ENCODE results near the gene ZNF18. TPM values are rescaled to one million over a fixed set of nuclear protein-coding genes. Genes with fewer than 3 reads are reported as not detected.
"Not testable (repeated sequence)": the region's sequence is repeated elsewhere in the genome, so short reads cannot be mapped to it uniquely, and the experiment has no call there.

ZNF18 gene
- total and polyA plus RNA-seq, 2 donors, result 5.6 to 15.8 TPM

GRCh38 chr17:11969565-11969964, 27.7 kb downstream of the ZNF18 start:
- DNase-seq (ENCODE audit: extremely low spot score), result no peak
- no peaks in the 10 kb centered on the region for H3K4me1 ChIP-seq (ENCODE audit: insufficient read depth)
- no peak overlapping the region for H3K27ac ChIP-seq (ENCODE audit: low read depth)
- 95% methylated on average over 2 of the region's 2 CpGs for WGBS
- H3K36me3 ChIP-seq (ENCODE audit: insufficient read depth), result no peaks in the 10 kb centered on the region
- H3K4me3 ChIP-seq (ENCODE audit: low read depth, low read length), result no peak overlapping the region

DNA sequence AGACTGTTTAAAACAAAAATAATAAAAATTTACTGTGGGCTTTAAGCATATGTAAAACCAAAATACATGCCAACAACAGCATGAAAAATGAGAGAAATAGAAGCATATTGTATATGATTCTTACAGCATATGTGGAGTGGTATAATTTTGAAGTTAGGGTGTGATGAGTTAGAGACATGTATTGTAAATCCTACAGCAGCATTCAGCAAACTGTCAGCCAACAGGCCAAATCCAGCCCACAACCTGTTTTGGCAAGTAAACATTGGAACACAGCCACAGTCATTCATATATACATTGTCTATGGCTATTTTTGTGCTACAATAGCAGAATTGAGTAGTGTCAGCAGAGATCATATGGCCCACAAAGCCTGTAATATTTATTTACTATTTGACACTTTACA, 42.3 kb downstream of the ZNF18 start:
- no peak for DNase-seq (ENCODE audit: extremely low spot score)
- H3K4me1 ChIP-seq (ENCODE audit: insufficient read depth), result no peaks in the 10 kb centered on the region
- no peak overlapping the region for H3K4me3 ChIP-seq (ENCODE audit: low read depth, low read length)
- H3K27ac ChIP-seq (ENCODE audit: low read depth), result no peak overlapping the region
- no peaks in the 10 kb centered on the region for H3K36me3 ChIP-seq (ENCODE audit: insufficient read depth)

DNA sequence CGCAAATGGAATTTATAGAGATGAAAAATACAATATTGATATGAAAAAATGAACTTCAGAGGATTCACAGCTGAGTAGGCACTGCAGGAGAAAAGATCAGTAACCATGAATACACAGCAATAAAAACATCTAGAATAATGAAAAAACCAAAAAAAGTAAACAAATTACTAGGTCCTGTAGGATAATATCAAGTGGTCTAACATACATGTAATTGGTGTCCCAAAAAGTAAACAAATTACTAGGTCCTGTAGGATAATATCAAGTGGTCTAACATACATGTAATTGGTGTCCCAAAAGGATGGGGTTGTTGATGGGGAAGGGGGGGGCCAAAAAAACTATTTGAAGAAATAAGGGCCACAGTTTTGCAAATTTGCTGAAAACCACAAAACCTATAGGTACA, 43.4 kb downstream of the ZNF18 start:
- Histone ChIP-seq H3K4me1 (ENCODE audit: insufficient read depth) (no peaks in the 10 kb centered on the region), H3K4me3 (ENCODE audit: low read depth, low read length) (no peak overlapping the region), H3K36me3 (ENCODE audit: insufficient read depth) (no peaks in the 10 kb centered on the region), H3K27ac (ENCODE audit: low read depth) (no peak overlapping the region)
- DNase-seq (ENCODE audit: extremely low spot score), result no peak
- 96% methylated on average over 1 of the region's 1 CpG for WGBS

GRCh38 chr17:11952610-11953009, 44.7 kb downstream of the ZNF18 start:
- over 99% methylated on average over 3 of the region's 3 CpGs for WGBS
- DNase-seq (ENCODE audit: extremely low spot score), result no peak
- no peak overlapping the region for H3K4me3 ChIP-seq (ENCODE audit: low read depth, low read length)
- H3K36me3 ChIP-seq (ENCODE audit: insufficient read depth), result no peaks in the 10 kb centered on the region
- H3K27ac ChIP-seq (ENCODE audit: low read depth), result no peak overlapping the region
- no peaks in the 10 kb centered on the region for H3K4me1 ChIP-seq (ENCODE audit: insufficient read depth)

GRCh38 chr17:11950771-11951519, 46.3 kb downstream of the ZNF18 start:
- no peak for DNase-seq (ENCODE audit: extremely low spot score)
- H3K27ac ChIP-seq (ENCODE audit: low read depth), result no peak overlapping the region
- no peaks in the 10 kb centered on the region for H3K4me1 ChIP-seq (ENCODE audit: insufficient read depth)
- 79% methylated on average over 7 of the region's 7 CpGs for WGBS
- no peak overlapping the region for H3K4me3 ChIP-seq (ENCODE audit: low read depth, low read length)
- H3K36me3 ChIP-seq (ENCODE audit: insufficient read depth), result no peaks in the 10 kb centered on the region

DNA sequence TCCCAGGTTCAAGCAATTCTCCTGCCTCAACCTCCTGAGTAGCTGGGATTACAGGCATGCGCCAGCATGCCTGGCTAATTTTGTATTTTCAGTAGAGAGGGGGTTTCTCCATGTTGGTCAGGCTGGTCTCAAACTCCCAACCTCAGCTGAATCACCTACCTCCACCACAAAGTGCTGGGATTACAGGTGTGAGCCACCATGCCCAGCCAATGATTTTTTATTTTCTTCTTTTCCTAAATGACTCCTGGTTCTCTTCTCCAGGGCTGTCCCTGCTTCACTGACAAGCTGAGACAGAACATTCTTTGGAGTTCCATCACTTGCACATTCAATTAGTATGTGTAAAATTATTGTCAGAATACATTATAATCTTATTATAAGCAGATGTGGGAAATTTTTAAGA, 47.7 kb downstream of the ZNF18 start:
- not testable (repeated sequence) for H3K27ac ChIP-seq (ENCODE audit: low read depth); H3K36me3 ChIP-seq (ENCODE audit: insufficient read depth); H3K4me3 ChIP-seq (ENCODE audit: low read depth, low read length); H3K4me1 ChIP-seq (ENCODE audit: insufficient read depth); DNase-seq (ENCODE audit: extremely low spot score)
- WGBS, result 92% methylated on average over 1 of the region's 1 CpG

GRCh38 chr17:11948789-11949188, 48.5 kb downstream of the ZNF18 start:
- H3K4me3 ChIP-seq (ENCODE audit: low read depth, low read length), result no peak overlapping the region
- DNase-seq (ENCODE audit: extremely low spot score), result no peak
- H3K4me1 ChIP-seq (ENCODE audit: insufficient read depth), result no peaks in the 10 kb centered on the region
- whole genome bisulfite sequencing, result 24% methylated on average over 6 of the region's 6 CpGs
- H3K36me3 ChIP-seq (ENCODE audit: insufficient read depth), result no peaks in the 10 kb centered on the region
- H3K27ac ChIP-seq (ENCODE audit: low read depth), result no peak overlapping the region

- WGBS, result 76% methylated on average over 3 of the region's 3 CpGs
- Histone ChIP-seq H3K27ac (ENCODE audit: low read depth) (no peak overlapping the region), H3K36me3 (ENCODE audit: insufficient read depth) (no peaks in the 10 kb centered on the region), H3K4me1 (ENCODE audit: insufficient read depth) (no peaks in the 10 kb centered on the region), H3K4me3 (ENCODE audit: low read depth, low read length) (no peak overlapping the region)
- no peak for DNase-seq (ENCODE audit: extremely low spot score)
Observed at GRCh38 chr17:11944587-11944986, 52.7 kb downstream of the ZNF18 start.

DNA sequence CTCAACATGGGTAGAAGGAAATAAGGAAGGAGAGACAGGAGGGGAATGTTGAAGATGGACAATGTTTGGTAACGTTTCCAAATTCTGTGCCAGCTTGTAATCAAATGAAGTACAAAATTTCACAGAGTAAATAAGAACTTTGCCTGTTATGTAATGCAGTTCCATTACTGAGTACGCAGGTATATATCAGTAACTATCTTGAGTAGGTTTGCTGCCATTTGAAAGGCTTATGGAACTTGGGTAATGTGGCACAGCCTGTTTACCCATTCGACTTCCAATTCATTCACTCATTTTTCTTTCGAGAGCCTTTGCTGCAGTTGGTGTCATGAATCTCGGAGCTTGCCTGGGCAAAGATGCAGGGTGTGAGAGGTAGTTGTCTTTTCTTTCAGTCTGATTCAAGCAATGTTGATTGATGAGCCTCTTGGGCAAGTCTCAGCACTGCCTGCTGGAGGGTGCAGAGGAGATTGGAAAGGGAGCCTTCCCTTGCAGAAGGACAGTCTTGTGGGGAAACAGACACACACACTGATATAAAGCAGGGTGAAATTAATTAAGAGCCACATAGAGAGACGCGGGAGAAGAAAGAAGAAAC, 53.4 kb downstream of the ZNF18 start:
- Histone ChIP-seq H3K27ac (ENCODE audit: low read depth) (no peak overlapping the region), H3K4me3 (ENCODE audit: low read depth, low read length) (no peak overlapping the region), H3K4me1 (ENCODE audit: insufficient read depth) (no peaks in the 10 kb centered on the region), H3K36me3 (ENCODE audit: insufficient read depth) (no peaks in the 10 kb centered on the region)
- WGBS, result 83% methylated on average over 7 of the region's 7 CpGs
- DNase-seq (ENCODE audit: extremely low spot score), result no peak

- H3K4me1 ChIP-seq (ENCODE audit: insufficient read depth); DNase-seq (ENCODE audit: extremely low spot score): not testable (repeated sequence)
- WGBS, result 92% methylated on average over 11 of the region's 11 CpGs
Observed at GRCh38 chr17:11943086-11943485, 54.2 kb downstream of the ZNF18 start.

DNA sequence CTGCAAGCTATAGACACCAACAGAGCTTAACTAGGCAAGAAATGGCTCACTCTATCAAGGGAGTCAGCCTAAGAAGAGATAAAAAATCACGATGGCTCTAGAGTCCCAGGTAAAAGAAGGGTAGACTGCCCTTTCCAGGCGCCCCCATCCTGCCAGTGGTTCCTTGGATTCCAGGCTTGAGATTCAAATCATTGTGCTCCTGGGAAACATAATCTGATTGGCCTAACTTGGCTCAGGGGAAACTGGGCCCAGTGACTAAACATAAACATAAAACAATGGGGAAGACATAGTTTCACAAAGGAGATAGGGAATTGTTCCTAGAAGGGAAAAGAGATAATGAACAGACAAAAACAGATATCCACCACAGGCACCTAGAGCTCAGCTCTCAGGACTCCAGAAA, 56.4 kb downstream of the ZNF18 start:
- no peak for DNase-seq (ENCODE audit: extremely low spot score)
- Histone ChIP-seq H3K27ac (ENCODE audit: low read depth) (no peak overlapping the region), H3K36me3 (ENCODE audit: insufficient read depth) (no peaks in the 10 kb centered on the region), H3K4me1 (ENCODE audit: insufficient read depth) (no peaks in the 10 kb centered on the region), H3K4me3 (ENCODE audit: low read depth, low read length) (no peak overlapping the region)
- 89% methylated on average over 2 of the region's 2 CpGs for WGBS

More at GRCh38 chr17:11943086-11943485, 54.2 kb downstream of the ZNF18 start:
- H3K36me3 ChIP-seq (ENCODE audit: insufficient read depth); H3K27ac ChIP-seq (ENCODE audit: low read depth); H3K4me3 ChIP-seq (ENCODE audit: low read depth, low read length): not testable (repeated sequence)

DNA sequence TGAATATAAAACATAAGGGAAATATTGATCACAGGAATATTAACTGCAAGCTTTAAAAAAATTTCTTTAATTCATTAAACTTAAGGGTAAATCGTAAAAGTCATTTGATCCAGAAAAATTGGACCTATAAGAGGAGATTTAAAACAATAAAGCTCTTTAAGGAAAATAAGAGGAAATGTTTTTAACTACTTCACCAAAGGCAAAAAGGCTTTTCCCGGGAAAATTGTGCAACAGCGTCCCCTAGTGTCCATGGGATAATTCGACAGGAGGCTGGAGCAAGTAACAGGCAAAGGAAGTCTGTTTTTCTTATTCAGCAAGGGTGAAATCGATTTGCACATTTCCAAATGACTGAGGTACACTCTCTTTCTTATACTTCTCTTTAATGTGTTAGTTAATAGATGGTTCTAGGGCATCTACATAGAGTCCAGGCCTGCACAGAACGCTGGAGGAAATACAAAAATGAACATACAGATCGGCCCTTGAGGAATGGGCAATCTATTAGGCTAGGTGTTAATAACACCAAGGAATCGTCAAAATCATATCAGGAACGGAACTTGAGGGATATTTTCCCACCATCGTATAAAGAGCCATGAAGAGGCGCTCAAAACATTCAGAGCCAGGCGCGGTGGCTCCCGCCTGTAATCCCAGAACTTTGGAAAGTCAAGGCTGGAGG, 61.4 kb downstream of the ZNF18 start:
- WGBS, result 38% methylated on average over 14 of the region's 14 CpGs
- Histone ChIP-seq H3K36me3 (ENCODE audit: insufficient read depth) (no peaks in the 10 kb centered on the region), H3K4me3 (ENCODE audit: low read depth, low read length) (no peak overlapping the region), H3K27ac (ENCODE audit: low read depth) (no peak overlapping the region), H3K4me1 (ENCODE audit: insufficient read depth) (no peaks in the 10 kb centered on the region)
- no peak for DNase-seq (ENCODE audit: extremely low spot score)

GRCh38 chr17:11932337-11932898, 64.9 kb downstream of the ZNF18 start:
- H3K4me1 ChIP-seq (ENCODE audit: insufficient read depth), result no peaks in the 10 kb centered on the region
- no peak overlapping the region for H3K4me3 ChIP-seq (ENCODE audit: low read depth, low read length)
- no peak for DNase-seq (ENCODE audit: extremely low spot score)
- H3K36me3 ChIP-seq (ENCODE audit: insufficient read depth), result no peaks in the 10 kb centered on the region
- 90% methylated on average over 10 of the region's 10 CpGs for WGBS
- H3K27ac ChIP-seq (ENCODE audit: low read depth), result no peak overlapping the region

DNA sequence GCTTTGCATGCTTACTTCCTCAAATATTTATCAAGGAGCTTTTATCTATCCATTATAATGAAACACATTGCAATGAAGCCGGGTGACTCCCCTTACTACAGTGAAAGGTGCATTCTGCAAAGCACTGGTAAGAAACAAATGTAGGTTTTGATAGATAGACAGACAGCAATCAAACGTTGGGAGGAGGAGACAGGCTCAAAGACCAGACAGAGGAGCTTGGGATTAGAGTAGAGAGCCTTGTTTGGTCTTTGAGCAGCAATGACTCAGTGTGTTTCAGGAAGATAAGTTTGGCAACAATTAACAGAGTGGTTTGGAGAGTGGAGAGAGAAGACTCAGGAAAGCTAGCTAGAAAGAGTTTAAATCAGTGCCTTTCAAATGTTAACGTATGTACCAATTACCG, 68.8 kb downstream of the ZNF18 start:
- no peaks in the 10 kb centered on the region for H3K4me1 ChIP-seq (ENCODE audit: insufficient read depth)
- H3K27ac ChIP-seq (ENCODE audit: low read depth), result no peak overlapping the region
- H3K4me3 ChIP-seq (ENCODE audit: low read depth, low read length), result no peak overlapping the region
- DNase-seq (ENCODE audit: extremely low spot score), result no peak
- 51% methylated on average over 4 of the region's 4 CpGs for WGBS
- H3K36me3 ChIP-seq (ENCODE audit: insufficient read depth), result no peaks in the 10 kb centered on the region
